AG08396 (cell line): Measurements from ENCODE around the gene FBP1.
"Not testable (repeated sequence)": the region's sequence is repeated elsewhere in the genome, so short reads cannot be mapped to it uniquely, and the experiment has no call there.

ENCODE experiments used
- DNase-seq: peaks from one replicate; pipeline ENCODE4 v3.0.0; 2012; ENCODE audit warnings: low spot score, mixed read lengths

FBP1 gene

DNA sequence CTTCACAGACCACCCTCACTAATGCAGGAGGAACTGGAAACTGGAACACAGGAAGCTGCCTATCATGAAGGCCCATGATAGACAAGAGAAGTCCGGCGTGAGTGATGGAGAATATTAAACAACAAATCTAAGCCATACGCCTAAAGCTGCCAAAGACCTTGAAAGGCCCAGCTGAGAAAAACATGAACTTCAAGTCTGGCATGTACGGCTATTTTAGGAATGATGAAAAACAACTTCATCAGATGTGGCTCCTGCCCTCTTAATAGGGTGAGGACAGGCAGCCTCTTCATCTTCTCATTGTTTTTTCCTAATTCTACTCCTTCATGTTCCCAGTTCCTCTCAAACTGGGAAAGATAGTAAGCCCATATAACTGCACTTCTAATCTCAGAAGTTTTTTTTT, 20.3 kb downstream of the FBP1 start:
- DNase-seq = no peak

DNA sequence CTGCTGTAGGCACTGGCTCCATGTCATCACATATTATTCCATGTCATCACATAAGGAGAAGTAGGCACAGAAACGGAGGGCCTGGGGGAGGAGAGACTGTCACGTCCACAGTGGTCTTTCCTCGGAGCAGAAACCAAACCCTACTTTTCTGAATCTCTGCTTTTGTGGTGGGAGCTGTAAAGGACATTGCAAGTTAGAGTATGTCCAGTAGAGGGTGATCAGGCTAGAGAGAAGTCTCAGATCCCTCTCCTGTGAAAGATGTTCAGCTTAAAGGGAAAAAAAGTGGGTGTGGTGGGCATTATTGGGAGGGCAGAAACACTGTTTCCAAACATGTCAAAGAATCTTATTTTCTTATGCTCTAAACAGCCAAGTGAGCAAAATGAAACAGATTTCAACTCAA, 26.3 kb downstream of the FBP1 start:
- DNase-seq = no peak

GRCh38 chr9:94612071-94612470, 27.2 kb downstream of the FBP1 start:
- DNase-seq = no peak

DNA sequence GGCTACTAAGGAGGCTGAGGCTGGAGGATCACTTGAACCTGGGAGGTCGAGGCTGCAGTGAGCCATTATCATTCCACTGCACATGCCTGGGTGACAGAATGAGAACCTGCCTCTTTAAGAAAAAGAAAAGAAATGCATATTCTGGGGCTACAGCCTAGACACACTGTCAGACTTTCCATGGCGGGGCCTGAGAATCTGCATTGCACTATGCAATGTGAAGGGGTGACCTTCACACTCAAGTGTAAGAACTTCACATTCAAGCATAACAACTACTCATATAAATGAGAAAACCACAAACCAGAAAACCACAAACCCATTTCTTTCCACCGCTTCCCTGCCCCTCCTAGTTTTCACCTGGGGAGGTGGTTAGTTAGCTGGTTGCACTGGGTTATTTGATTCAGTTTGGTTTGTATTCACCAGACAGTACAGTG, 27.7 kb downstream of the FBP1 start:
- no peak for DNase-seq

GRCh38 chr9:94610181-94610606, 29.1 kb downstream of the FBP1 start:
- no peak for DNase-seq

- DNase-seq = no peak
These were observed 32.0 kb downstream of the FBP1 start for GRCh38 chr9:94607423-94607691.

DNA sequence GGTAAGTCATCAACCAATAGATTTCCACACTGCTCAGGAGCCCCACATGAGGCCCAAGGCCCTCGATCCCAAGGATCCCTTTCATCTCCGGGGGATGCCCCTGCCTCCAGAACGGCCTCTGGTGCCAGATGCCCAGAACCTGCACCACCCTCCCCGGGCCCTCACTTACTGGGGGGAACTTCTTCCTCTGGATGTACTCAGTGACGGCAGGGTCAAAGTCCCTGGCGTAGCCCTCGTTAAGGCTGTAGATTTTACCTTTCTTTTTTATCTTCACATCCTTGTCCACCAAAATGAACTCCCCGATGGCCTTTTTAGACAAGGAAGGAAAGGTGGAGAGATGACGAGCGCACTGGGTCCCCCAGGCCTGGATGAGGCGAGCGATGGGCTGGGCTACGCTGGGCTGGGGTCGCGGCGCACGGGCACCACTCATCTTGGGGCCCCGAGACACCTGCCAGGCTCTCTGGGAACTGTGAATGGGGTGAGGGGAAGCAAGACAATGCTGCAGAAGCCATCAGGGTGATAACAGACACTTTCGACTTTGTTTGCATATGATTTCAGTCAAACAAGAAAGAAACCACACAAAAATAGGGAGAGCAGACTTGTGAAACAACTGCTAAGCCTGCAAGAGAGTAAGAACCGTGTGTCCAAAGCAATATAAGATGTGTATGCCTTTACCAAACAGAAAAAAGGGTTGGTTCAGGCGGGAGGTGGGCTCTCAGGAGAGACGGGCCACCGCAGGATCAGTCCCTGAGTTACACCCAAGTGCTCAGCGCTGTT, 32.5 kb downstream of the FBP1 start:
- no peak for DNase-seq

DNA sequence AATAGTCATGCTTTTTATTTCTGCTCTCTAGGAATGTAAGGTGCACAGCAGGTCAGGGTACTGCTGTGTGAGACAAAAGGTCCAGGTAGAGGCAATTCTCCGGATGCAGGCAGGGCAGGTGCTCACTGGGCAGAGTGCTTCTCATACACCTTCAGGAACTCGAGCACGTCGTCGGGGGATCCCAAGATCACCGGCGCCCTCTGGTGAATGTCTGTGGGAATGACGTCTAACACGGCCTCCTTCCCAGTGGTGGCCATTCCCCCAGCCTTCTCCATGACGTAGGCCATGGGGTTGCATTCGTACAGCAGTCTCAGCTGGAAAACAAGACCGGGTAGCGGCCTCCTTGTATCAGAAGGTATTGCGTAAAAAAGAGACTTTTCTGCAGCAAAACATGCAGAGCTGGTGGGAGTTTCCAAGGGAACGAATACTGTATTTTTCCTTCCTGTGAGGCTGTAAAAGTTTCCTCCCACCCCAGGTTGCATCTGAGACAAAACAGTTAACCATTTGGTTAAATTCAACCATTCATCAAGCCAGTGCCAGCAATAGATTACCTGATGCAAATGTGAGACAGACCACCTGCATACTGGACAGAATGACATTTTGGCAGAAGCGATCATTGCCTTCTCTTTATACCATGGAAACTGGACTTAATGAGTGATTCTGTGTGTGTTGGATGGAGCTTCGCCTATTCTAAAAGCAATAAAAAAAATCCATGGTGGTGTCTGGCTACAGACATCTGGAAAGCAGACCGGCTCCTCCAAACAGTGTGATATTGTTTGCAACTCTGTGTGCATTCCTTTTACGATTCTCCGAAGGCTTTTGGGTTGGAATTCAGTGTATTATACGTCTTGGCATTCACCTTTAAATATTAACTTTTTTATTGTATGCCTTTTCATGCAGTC, 35.8 kb downstream of the FBP1 start:
- DNase-seq = peak; percentile 91

- DNase-seq = no peak
These were observed 36.7 kb downstream of the FBP1 start for GRCh38 chr9:94602666-94603065.

DNA sequence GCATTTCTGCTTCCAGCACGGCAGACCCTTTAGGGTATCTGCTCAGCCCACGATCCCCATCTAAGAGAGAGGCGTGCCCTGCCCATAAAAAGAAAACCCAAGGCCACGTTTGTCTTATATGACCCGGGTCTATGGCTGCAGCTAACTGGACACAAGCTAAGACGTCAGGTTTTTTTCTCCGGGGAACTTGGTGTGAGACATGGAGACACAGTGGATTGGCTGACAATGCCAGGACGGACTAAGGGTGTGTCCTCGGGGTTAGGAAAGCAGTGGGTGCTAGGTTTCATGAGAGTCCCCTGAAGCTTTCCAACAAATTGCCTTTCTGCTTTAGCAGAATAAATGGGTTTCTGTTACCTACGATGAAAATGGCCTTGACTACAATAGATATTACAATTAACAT, 38.6 kb downstream of the FBP1 start:
- no peak for DNase-seq

- DNase-seq = no peak
These were observed 39.1 kb downstream of the FBP1 start for GRCh38 chr9:94600258-94600657.

GRCh38 chr9:94599102-94599501, 40.2 kb downstream of the FBP1 start:
- no peak for DNase-seq

- DNase-seq = no peak
These were observed 45.6 kb downstream of the FBP1 start, which contains the start of gene FBP2 for GRCh38 chr9:94593459-94594345. TSS of gene FBP2 (minus strand) at chr9:94593824. CDS start at chr9:94593726, 98 bp downstream.

GRCh38 chr9:94592683-94593082, 46.6 kb downstream of the FBP1 start:
- DNase-seq = not testable (repeated sequence)

DNA sequence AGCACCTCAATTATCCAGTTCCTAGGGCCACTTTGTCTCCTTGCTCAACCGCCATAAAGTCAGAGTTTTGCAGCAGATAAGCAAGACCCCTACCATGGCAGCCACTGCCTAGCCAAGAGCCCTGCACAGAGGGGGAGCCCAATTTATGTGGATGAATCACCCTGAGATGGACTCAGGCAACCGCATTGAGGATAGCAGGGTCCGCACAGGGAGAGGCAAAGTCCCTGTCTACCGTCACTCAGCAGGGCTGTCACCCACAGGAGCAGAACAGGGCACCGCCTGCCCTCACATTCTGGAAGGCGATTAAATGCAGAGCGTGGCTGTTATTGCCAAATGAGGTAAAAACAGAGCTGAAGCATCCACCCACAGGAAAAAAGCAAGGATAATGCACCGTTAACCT, 47.4 kb downstream of the FBP1 start:
- no peak for DNase-seq

GRCh38 chr9:94591046-94591545, 48.2 kb downstream of the FBP1 start:
- not testable (repeated sequence) for DNase-seq

GRCh38 chr9:94588681-94589080, 50.6 kb downstream of the FBP1 start:
- DNase-seq = no peak

DNA sequence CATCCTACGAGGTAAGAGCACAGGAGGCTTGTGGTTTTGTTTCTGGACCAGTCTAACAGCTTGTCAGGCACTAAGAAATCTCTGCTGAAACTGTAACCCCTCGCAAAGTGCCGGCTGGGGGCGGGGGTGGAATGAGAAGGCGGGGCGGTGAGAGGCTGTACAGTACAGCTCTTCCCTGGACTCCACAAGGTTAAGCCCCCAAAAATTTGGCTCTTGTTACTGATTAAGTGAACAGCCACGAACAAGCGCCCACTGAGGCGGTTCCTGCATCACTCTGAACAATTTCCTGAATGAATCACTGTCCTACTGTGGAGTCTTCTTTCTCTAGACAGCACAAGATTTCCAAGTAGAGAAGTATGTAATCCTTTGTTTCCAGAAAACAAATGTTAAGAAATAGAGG, 52.5 kb downstream of the FBP1 start:
- no peak for DNase-seq

- DNase-seq = no peak
These were observed 53.0 kb downstream of the FBP1 start for GRCh38 chr9:94586316-94586715.

DNA sequence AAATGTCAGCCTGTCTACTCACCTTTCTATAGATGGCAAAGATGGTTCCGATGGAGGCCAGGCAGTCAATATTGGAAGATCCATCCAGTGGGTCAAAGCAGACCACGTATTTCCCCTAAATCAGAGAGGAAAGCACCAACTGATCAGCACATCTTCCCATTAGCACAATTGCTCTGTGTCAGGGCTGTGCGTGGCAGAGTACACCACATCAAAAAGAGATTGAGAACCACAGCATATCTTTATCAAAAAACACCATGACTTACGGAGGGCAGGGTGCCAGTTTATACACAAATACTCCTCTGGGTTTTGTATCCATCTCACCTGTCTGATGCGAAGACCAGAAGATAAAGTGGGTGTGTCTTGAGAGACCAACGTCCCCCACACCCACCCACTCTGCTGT, 54.8 kb downstream of the FBP1 start:
- DNase-seq = no peak

DNA sequence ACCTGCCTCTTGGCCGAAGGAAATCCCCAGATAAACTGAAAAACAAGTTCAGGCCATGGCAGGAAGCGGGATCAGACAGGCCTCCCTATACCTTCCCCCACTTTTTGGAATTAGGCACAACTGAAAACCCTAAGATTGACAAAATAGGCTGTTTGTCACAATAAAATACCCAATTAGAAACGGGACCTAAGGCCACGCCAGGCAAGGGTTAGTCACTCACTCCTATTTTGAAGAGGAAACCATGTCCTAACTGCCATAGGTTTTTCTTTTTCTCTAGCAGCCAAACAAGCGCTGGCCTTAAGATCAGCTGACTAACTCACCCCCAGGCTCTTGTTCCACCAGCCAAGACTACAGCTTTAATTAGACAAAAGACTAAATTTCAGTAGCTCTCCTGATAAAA, 57.6 kb downstream of the FBP1 start:
- DNase-seq = no peak

DNA sequence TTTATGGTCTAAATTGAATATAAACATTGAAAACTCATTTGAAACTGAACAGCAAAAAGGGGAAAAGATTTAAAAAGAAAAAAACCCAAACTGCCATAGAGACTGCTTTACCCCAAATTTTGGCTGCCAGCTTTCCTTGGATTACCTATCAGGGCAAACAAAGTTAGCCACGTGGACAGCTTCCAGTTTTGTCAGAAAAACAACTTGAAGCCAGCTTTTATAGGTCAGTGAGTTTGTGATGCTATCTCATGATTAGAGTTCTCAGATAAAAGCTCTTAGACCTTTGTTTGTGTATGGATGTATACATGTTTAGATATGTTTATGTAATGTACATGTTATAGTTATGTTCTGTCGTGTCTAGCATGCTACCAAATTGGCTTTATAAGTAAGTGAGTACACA, 61.7 kb downstream of the FBP1 start:
- DNase-seq = no peak
